Subcutaneous abdominal adipose tissue (tissue), 5 donors: ENCODE data around the gene SHISA5.

Experiments used
- H3K27ac ChIP-seq: one replicate; pipeline ENCODE4 v1.7.0; 2013; ENCODE audit warnings: low read depth, mild to moderate bottlenecking, inconsistent platforms, low read length, moderate library complexity
- H3K27me3 ChIP-seq, 5 donors: one replicate each; pipeline ENCODE4 v1.7.0; 2013; ENCODE audit warnings: low read length in 5 of 5, inconsistent platforms in 1 of 5; ENCODE audit not compliant: control insufficient read depth in 5 of 5, insufficient read depth in 4 of 5
- H3K36me3 ChIP-seq, 5 donors: one replicate each; pipeline ENCODE4 v1.7.0; 2013; ENCODE audit warnings: low read length in 5 of 5; ENCODE audit not compliant: control insufficient read depth in 5 of 5, insufficient read depth in 5 of 5
- H3K4me1 ChIP-seq, 5 donors: one replicate each; pipeline ENCODE4 v1.7.0; 2013; ENCODE audit warnings: low read length in 5 of 5, mild to moderate bottlenecking in 3 of 5, moderate library complexity in 1 of 5; ENCODE audit not compliant: control insufficient read depth in 5 of 5, insufficient read depth in 5 of 5
- H3K4me3 ChIP-seq, 5 donors: one replicate each; pipeline ENCODE4 v1.7.0; 2013; ENCODE audit warnings: low read length in 5 of 5, low read depth in 1 of 5
- H3K9ac ChIP-seq, 5 donors: one replicate each; pipeline ENCODE4 v1.7.0; 2013; ENCODE audit warnings: low read length in 5 of 5, mild to moderate bottlenecking in 4 of 5, moderate library complexity in 3 of 5
- H3K9me3 ChIP-seq, 5 donors: one replicate each; pipeline ENCODE4 v1.7.0; 2013; ENCODE audit warnings: low read length in 5 of 5; ENCODE audit not compliant: control insufficient read depth in 5 of 5
- donor health status: healthy.
- donor health status: healthy.
- donor health status: healthy.
- donor health status: healthy.
- donor health status: healthy.

SHISA5 gene

GRCh38 chr3:48429960-48430707 lies 73.8 kb downstream of the SHISA5 start, which contains the start of gene PLXNB1:
Gene PLXNB1, minus strand, starts transcription at chr3:48430086. Its CDS starts 5,475 bp downstream, at chr3:48424611.
- H3K4me3 ChIP-seq = peak within 1 kb of the TSS; percentile 33 to 80 (median 65)
- no peaks in the 10 kb centered on the region for H3K9me3 ChIP-seq
- H3K36me3 ChIP-seq = peaks cover 0 to 27% (median 16%) of the 10 kb centered on the region in 5 donors
- H3K27me3 ChIP-seq = no peaks in the 10 kb centered on the region
- peak within 1 kb of the TSS; percentile 10 for H3K27ac ChIP-seq
- peak within 1 kb of the TSS in 3 of 5 donors; percentile 68 to 72 (median 68) for H3K9ac ChIP-seq
- peaks cover 12 to 62% (median 58%) of the 10 kb centered on the region in 5 donors for H3K4me1 ChIP-seq

GRCh38 chr3:48429317-48429959 lies 74.5 kb downstream of the SHISA5 start:
- Histone ChIP-seq H3K4me1 (peaks cover 12 to 65% (median 60%) of the 10 kb centered on the region in 5 donors), H3K4me3 (peak overlapping the region in 4 of 5 donors; percentile 64 to 80 (median 69))

GRCh38 chr3:48428572-48429316 lies 75.2 kb downstream of the SHISA5 start:
- H3K27me3 ChIP-seq = no peaks in the 10 kb centered on the region
- peak overlapping the region; percentile 84 for H3K27ac ChIP-seq
- no peaks in the 10 kb centered on the region for H3K9me3 ChIP-seq
- peaks cover 9 to 64% (median 55%) of the 10 kb centered on the region in 5 donors for H3K4me1 ChIP-seq
- H3K4me3 ChIP-seq = peak overlapping the region; percentile 64 to 80 (median 68)
- H3K9ac ChIP-seq = peak overlapping the region in 4 of 5 donors; percentile 33 to 68 (median 48)
- H3K36me3 ChIP-seq = peaks cover 0 to 28% (median 15%) of the 10 kb centered on the region in 5 donors

More at GRCh38 chr3:48429317-48429959, 74.5 kb downstream of the SHISA5 start:
- Histone ChIP-seq H3K9ac (peak overlapping the region in 3 of 5 donors; percentile 68 to 72 (median 68)), H3K9me3 (no peaks in the 10 kb centered on the region), H3K36me3 (peaks cover 0 to 24% (median 16%) of the 10 kb centered on the region in 5 donors), H3K27me3 (no peaks in the 10 kb centered on the region), H3K27ac (peak overlapping the region; percentile 10)

DNA sequence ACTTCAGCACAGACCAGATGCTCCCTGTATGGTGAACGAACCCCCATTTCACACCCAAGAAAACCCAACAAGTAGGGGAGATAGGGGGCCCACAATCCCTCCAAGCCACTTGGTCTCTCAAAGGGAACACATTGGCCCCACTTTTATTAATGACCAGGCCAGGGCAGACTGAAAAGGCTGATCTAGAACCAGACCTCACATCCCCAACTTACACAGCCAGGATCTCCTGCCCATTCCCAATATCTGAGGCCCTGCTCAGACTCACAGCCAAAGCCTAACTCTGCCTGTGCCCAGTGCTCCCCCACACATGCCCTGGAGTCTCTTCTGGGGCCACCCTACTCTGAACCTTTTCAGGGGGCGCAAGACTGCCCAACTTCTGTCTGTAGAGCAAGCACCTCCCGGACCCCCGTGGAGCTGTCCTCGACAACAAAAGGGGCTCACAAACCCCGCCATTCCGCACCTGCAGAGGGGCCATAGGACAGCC lies 75.8 kb downstream of the SHISA5 start:
- peak overlapping the region; percentile 84 for H3K27ac ChIP-seq
- H3K4me1 ChIP-seq = peaks cover 8 to 64% (median 55%) of the 10 kb centered on the region in 5 donors
- H3K9me3 ChIP-seq = no peaks in the 10 kb centered on the region
- peaks cover 0 to 24% (median 10%) of the 10 kb centered on the region in 5 donors for H3K36me3 ChIP-seq
- no peaks in the 10 kb centered on the region for H3K27me3 ChIP-seq
- H3K9ac ChIP-seq = peak overlapping the region in 4 of 5 donors; percentile 21 to 51 (median 32)
- H3K4me3 ChIP-seq = peak overlapping the region; percentile 52 to 80 (median 68)

DNA sequence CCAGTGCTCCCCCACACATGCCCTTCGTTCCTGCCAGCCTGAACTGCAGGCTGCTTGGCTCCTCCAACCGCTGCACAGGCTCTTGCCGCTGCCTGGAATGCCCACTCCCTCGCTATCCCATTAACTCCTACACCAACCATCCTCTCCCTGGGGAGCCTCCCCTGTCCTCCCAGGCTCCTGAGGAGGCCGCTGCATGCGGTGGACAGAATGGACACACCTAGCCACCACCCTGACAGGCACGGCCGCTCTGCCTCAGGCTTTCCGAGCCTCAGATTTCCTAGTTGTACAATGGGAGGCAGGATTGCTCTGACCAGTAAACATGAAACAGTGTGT lies 76.4 kb downstream of the SHISA5 start:
- no peaks in the 10 kb centered on the region for H3K27me3 ChIP-seq
- no peaks in the 10 kb centered on the region for H3K9me3 ChIP-seq
- H3K9ac ChIP-seq = peak overlapping the region in 3 of 5 donors; percentile 2 to 56 (median 26)
- H3K36me3 ChIP-seq = peaks cover 0 to 19% (median 5%) of the 10 kb centered on the region in 5 donors
- H3K4me3 ChIP-seq = peak overlapping the region; percentile 5 to 80 (median 64)
- peaks cover 7 to 66% (median 58%) of the 10 kb centered on the region in 5 donors for H3K4me1 ChIP-seq
- peak overlapping the region; percentile 84 for H3K27ac ChIP-seq

DNA sequence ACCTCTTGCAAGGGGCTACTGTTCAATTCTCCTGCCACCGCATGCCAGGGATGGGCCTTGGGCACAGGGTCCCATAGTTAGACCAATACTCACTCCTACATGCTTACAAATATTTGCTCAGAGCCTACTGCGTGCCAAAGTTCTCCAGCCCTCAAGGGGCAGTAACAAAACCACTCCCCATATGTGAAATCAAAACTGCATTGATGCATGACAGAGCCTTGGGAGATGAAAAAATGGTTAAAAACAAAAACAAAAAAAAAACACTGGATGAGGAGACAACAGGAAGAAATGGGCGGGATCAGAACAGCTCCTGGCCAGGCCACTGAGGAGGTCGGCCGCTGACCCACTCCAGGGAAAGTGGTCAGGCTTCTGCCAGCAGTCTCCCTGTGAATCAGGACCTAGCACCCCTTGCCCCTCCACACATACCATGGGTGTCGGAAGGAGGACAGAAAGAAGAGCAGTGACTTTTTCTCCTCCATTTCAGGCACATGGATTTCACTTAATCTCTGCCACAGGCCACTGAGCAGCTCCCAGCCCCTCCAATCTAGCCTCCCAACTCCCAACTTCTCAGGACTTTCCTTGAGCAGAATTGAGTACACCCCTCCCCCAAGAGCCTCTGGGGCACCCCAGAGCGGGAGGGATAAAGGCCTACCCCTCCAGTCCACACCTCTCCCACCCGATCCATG lies 76.9 kb downstream of the SHISA5 start:
- no peaks in the 10 kb centered on the region for H3K9me3 ChIP-seq
- H3K9ac ChIP-seq = peak overlapping the region in 4 of 5 donors; percentile 2 to 56 (median 24)
- peaks cover 7 to 66% (median 59%) of the 10 kb centered on the region in 5 donors for H3K4me1 ChIP-seq
- no peaks in the 10 kb centered on the region for H3K27me3 ChIP-seq
- H3K27ac ChIP-seq = peak overlapping the region; percentile 84
- peak overlapping the region; percentile 5 to 80 (median 64) for H3K4me3 ChIP-seq
- H3K36me3 ChIP-seq = peaks cover 0 to 14% (median under 1%) of the 10 kb centered on the region in 5 donors

DNA sequence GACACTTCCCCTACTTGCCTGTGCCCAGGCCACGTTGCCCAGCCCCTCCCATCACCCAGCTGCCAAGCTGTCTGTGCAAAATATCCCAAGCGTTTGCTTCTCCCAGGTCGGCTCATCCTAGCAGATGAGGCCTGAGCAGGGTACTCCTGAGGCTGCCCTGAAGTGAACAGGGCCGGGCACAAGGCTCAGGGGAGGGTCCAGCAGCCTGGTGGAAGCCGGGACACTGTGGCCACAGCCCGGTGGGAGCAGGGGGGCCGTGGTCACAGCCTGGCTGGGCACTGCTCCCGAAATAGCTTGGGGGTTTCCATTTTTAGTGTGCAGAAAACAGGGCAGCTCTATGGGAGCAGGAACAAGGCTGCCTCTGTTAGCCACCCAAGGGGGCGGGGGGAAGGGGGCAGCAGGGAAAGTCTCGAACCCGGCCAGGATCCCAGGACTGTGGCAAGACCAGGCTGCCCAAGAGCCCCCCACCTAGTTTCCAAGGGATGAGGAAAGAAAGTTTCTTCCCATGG lies 77.5 kb downstream of the SHISA5 start:
- Histone ChIP-seq H3K9me3 (no peaks in the 10 kb centered on the region), H3K27ac (peak overlapping the region; percentile 84), H3K4me1 (peaks cover 7 to 66% (median 59%) of the 10 kb centered on the region in 5 donors), H3K4me3 (peak overlapping the region in 3 of 5 donors; percentile 0 to 80 (median 7)), H3K36me3 (peaks cover 0 to 8% (median 0%) of the 10 kb centered on the region in 5 donors), H3K27me3 (no peaks in the 10 kb centered on the region), H3K9ac (peak overlapping the region in 3 of 5 donors; percentile 15 to 56 (median 32))

DNA sequence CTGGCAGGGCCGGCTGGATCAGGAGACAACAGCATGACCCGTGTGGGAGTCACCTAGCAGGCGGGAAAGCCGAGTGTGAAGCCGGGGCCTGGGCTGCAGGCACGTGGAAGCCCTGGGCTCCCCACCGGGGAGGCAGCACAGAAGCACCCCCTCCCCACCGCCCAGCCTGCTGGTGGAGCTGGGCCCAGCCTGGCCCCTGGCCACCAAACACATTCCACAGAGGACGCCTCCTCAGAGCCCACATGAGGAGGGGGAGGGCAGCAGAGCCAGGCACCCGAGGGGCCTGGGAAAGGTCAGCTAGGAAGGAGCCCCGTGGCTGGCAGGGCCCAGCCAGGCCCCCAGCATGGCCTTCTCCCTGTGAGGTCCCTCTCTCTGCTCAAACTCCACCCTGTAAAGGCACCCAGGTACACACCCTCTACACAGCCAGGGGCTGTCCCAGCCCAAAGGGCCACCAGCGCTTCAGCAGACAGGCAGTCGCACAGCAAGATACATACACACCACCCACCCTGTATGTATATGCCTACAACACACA lies 78.6 kb downstream of the SHISA5 start:
- no peaks in the 10 kb centered on the region for H3K27me3 ChIP-seq
- H3K4me3 ChIP-seq = peak overlapping the region in 1 of 5 donors; percentile 7
- peak overlapping the region; percentile 84 for H3K27ac ChIP-seq
- peak overlapping the region in 2 of 5 donors; percentile 35 to 37 for H3K9ac ChIP-seq
- H3K36me3 ChIP-seq = peaks cover 0 to 11% (median 6%) of the 10 kb centered on the region in 5 donors
- no peaks in the 10 kb centered on the region for H3K9me3 ChIP-seq
- H3K4me1 ChIP-seq = peaks cover 7 to 66% (median 59%) of the 10 kb centered on the region in 5 donors
